HTR-8/SVneo (cell line): ENCODE measurements around the gene SCAMP2.
A peak's percentile ranks its signal among the peaks of the same experiment; 100 is the strongest.

Experiments used
- DNase-seq: peaks from one replicate; pipeline ENCODE4 v3.0.0; 2011; ENCODE audit warnings: low spot score, mixed read lengths; ENCODE audit not compliant: insufficient read length
- FAIRE-seq: peaks from 2 replicates; lab custom pipeline; 2011; peaks lifted over from hg19 to GRCh38; lab: Jason Lieb, UNC

SCAMP2 gene

GRCh38 chr15:74840851-74841775 is 32.1 kb downstream of the SCAMP2 start:
- DNase-seq = no peak

GRCh38 chr15:74839526-74840395 is 33.4 kb downstream of the SCAMP2 start:
- no peak for FAIRE-seq
- DNase-seq = no peak

More at GRCh38 chr15:74840851-74841775, 32.1 kb downstream of the SCAMP2 start:
- no peak for FAIRE-seq

- no peak for DNase-seq
- FAIRE-seq = no peak
Measured at GRCh38 chr15:74838746-74839525, 34.2 kb downstream of the SCAMP2 start.

GRCh38 chr15:74838137-74838516 is 35.0 kb downstream of the SCAMP2 start:
- FAIRE-seq = no peak
- no peak for DNase-seq

GRCh38 chr15:74837482-74838136 is 35.6 kb downstream of the SCAMP2 start:
- no peak for FAIRE-seq
- DNase-seq = no peak

GRCh38 chr15:74836846-74837245 is 36.3 kb downstream of the SCAMP2 start:
- FAIRE-seq = no peak
- DNase-seq = no peak

GRCh38 chr15:74835312-74835823 is 37.8 kb downstream of the SCAMP2 start:
- FAIRE-seq (peak; percentile 36), DNase-seq (peak; percentile 71)

- no peak for DNase-seq
- FAIRE-seq = no peak
Measured at GRCh38 chr15:74833376-74834107, 39.6 kb downstream of the SCAMP2 start.

- FAIRE-seq = no peak
Measured at GRCh38 chr15:74832826-74833225, 40.3 kb downstream of the SCAMP2 start.

GRCh38 chr15:74831813-74832495 is 41.2 kb downstream of the SCAMP2 start:
- DNase-seq (no peak), FAIRE-seq (no peak)

More at GRCh38 chr15:74832826-74833225, 40.3 kb downstream of the SCAMP2 start:
- DNase-seq = no peak

- no peak for FAIRE-seq
- no peak for DNase-seq
Measured at GRCh38 chr15:74830868-74831267, 42.3 kb downstream of the SCAMP2 start.

- FAIRE-seq = no peak
- DNase-seq = no peak
Measured at GRCh38 chr15:74829991-74830390, 43.2 kb downstream of the SCAMP2 start.

- DNase-seq = no peak
- FAIRE-seq = no peak
Measured at GRCh38 chr15:74829486-74829885, 43.7 kb downstream of the SCAMP2 start.

GRCh38 chr15:74828835-74829234 is 44.3 kb downstream of the SCAMP2 start:
- FAIRE-seq = no peak
- no peak for DNase-seq

GRCh38 chr15:74827614-74828013 is 45.6 kb downstream of the SCAMP2 start:
- DNase-seq (no peak), FAIRE-seq (no peak)

GRCh38 chr15:74826921-74827320 is 46.2 kb downstream of the SCAMP2 start:
- DNase-seq = no peak
- FAIRE-seq = no peak

- DNase-seq (no peak), FAIRE-seq (no peak)
Measured at GRCh38 chr15:74826364-74826819, 46.8 kb downstream of the SCAMP2 start, which contains the start of gene CPLX3. Gene CPLX3 (plus strand): TSS chr15:74826627. CDS start chr15:74826704, 77 bp downstream.

GRCh38 chr15:74825866-74826265 is 47.3 kb downstream of the SCAMP2 start:
- FAIRE-seq (no peak), DNase-seq (no peak)
